DND-41 (cell line): Measurements from ENCODE around the gene TRMT61A.
A peak's percentile ranks its signal among the peaks of the same experiment; 100 is the strongest.

Experiments used
- ATAC-seq: fragments of 200-7000 bp; cut with Tn5 transposase; 3 replicates; pipeline ENCODE4 v1.9.1; 2021; ENCODE audit warnings: low read depth; ENCODE audit not compliant: insufficient read depth
- DNase-seq: peaks from one replicate; pipeline ENCODE4 v3.0.0-alpha.2; 2020
- H2AFZ ChIP-seq: 2 replicates; pipeline ENCODE4 v1.6.0; 2012; ENCODE audit warnings: low read depth, low read length
- H3K27ac ChIP-seq: 2 replicates; pipeline ENCODE4 v1.5.1; 2012; ENCODE audit warnings: low read length, inconsistent platforms
- H3K27me3 ChIP-seq: fragments of 200-600 bp; sonication (generic); 2 replicates; pipeline ENCODE4 v1.6.0; 2012; ENCODE audit warnings: low read length, mild to moderate bottlenecking, inconsistent platforms; ENCODE audit not compliant: insufficient read depth, poor library complexity
- H3K36me3 ChIP-seq: 2 replicates; pipeline ENCODE4 v1.5.1; 2012; ENCODE audit warnings: low read length, inconsistent platforms; ENCODE audit not compliant: insufficient read depth
- H3K4me1 ChIP-seq: 2 replicates; pipeline ENCODE4 v1.5.1; 2012; ENCODE audit warnings: mild to moderate bottlenecking, low read length; ENCODE audit not compliant: insufficient read depth
- H3K4me2 ChIP-seq: 2 replicates; pipeline ENCODE4 v1.6.0; 2012; ENCODE audit warnings: mild to moderate bottlenecking, moderate library complexity, low read length, inconsistent platforms; ENCODE audit not compliant: insufficient read depth
- H3K4me3 ChIP-seq, 2 experiments: fragments of 200-600 bp in 1 of 2; shearing (Covaris generic) in 1 of 2; 2 replicates each; pipeline ENCODE4 v1.5.1; 2012 to 2016; ENCODE audit warnings: inconsistent platforms in 2 of 2, low read length in 2 of 2, mild to moderate bottlenecking in 2 of 2, low read depth in 1 of 2, moderate library complexity in 1 of 2
- H3K79me2 ChIP-seq: 2 replicates; pipeline ENCODE4 v1.6.0; 2012; ENCODE audit warnings: low read length, inconsistent platforms; ENCODE audit not compliant: insufficient read depth
- H3K9ac ChIP-seq: 2 replicates; pipeline ENCODE4 v1.6.0; 2012; ENCODE audit warnings: low read depth, mild to moderate bottlenecking, inconsistent platforms, low read length, moderate library complexity
- H3K9me3 ChIP-seq: 2 replicates; pipeline ENCODE4 v1.5.1; 2012; ENCODE audit warnings: low read length, moderate library complexity, mild to moderate bottlenecking, inconsistent platforms; ENCODE audit not compliant: insufficient read depth, severe bottlenecking
- H4K20me1 ChIP-seq: 2 replicates; pipeline ENCODE4 v1.6.0; 2012; ENCODE audit warnings: low read length; ENCODE audit not compliant: insufficient read depth
- EZH2 ChIP-seq: IDR thresholded peaks from 3 replicates; pipeline ENCODE4 v1.6.1; 2012; ENCODE audit warnings: borderline replicate concordance, low read depth, mild to moderate bottlenecking, moderate library complexity, low read length, inconsistent platforms; ENCODE audit not compliant: severe bottlenecking
- TF ChIP-seq, protein P1 (sequence below): IDR thresholded peaks from 2 replicates; pipeline ENCODE4 v1.5.1; 2012; ENCODE audit warnings: borderline replicate concordance, low read length, moderate library complexity, mild to moderate bottlenecking; ENCODE audit not compliant: poor library complexity, severe bottlenecking; ENCODE audit errors: extremely low read depth

TRMT61A gene

DNA sequence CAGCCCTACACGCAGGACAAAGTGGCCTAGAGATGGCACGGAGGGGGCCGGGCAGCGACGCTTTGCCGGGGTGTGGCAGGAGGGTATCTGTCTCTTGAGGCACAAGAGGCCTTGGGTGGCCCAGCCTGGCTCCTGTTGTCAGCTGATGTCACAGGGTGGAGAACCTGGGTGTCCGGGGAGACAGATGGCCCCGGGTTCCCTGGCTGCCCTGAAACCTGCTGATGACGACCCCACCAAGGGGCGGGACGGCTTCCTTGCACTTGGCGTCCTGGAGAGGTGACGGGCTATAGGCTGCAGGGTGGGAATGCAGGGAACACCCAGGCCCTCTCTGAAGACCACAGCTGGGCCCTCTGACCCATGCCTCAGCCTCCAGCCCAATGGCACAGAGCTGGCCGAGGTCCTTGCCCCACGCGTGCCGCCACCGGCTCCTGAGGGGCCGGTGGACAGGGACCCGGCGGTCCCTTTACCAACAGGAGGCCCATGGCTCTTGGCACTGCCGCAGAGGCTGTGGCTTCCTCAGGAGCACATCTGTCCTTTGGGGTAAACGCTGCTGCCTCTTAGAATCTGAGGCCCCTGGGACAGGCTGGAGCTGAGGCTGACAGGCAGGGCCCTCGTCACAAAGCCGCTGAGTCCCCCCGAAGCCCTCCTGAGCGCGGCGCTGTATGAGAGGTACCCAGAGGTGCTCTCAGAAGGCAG, 16.4 kb downstream of the TRMT61A start:
- H3K36me3 ChIP-seq, result no peaks in the 10 kb centered on the region
- TF ChIP-seq, protein P1, sequence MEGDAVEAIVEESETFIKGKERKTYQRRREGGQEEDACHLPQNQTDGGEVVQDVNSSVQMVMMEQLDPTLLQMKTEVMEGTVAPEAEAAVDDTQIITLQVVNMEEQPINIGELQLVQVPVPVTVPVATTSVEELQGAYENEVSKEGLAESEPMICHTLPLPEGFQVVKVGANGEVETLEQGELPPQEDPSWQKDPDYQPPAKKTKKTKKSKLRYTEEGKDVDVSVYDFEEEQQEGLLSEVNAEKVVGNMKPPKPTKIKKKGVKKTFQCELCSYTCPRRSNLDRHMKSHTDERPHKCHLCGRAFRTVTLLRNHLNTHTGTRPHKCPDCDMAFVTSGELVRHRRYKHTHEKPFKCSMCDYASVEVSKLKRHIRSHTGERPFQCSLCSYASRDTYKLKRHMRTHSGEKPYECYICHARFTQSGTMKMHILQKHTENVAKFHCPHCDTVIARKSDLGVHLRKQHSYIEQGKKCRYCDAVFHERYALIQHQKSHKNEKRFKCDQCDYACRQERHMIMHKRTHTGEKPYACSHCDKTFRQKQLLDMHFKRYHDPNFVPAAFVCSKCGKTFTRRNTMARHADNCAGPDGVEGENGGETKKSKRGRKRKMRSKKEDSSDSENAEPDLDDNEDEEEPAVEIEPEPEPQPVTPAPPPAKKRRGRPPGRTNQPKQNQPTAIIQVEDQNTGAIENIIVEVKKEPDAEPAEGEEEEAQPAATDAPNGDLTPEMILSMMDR, result no peak
- no peak for TF ChIP-seq EZH2
- H3K4me1 ChIP-seq, result no peaks in the 10 kb centered on the region
- no peak overlapping the region for H3K4me2 ChIP-seq
- DNase-seq (no peak), ATAC-seq (no peak)
- no peaks in the 10 kb centered on the region for H3K27me3 ChIP-seq
- no peak overlapping the region for H3K27ac ChIP-seq
- no peak overlapping the region for H3K4me3 ChIP-seq
- H2AFZ ChIP-seq, result no peak overlapping the region
- H4K20me1 ChIP-seq, result peaks cover 53% of the 10 kb centered on the region
- no peaks in the 10 kb centered on the region for H3K9me3 ChIP-seq
- no peaks in the 10 kb centered on the region for H3K79me2 ChIP-seq
- no peak overlapping the region for H3K9ac ChIP-seq

DNA sequence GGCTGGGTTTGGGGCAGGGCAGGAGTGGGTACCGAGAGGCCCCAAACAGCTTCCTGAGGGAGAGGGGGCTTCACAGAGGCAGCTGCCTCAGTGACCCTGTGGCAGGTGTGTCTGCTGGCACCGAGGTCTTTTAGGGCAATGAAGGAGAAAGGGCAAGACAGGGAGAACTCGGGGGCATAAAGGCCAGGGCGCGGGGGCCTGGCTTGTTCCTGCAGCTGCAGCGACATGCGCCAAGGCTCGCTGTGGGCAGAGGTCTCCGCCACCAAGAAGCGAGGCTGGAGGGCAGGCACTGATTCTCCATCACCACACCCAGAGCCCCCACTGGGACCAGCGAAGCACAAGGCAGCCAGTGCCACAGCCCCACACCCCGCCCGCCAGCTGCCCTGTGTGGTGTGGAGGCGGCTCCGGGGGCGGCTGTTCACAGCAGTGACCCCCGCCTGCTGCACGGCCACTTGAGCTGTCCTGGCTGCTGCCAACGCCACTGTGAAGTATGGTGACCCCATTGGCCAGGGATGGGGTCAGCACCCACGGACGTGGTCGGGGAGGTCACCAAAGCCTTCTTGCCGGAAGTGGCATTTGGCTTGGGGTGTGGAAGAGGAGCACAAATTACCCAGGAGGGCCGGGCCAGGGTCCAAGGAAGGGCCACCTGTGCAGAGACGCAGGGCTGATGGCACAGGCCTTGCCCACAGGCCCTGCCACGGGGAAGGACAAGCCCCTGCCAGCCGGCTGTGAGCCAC, 17.1 kb downstream of the TRMT61A start:
- peaks cover 54% of the 10 kb centered on the region for H4K20me1 ChIP-seq
- no peak overlapping the region for H3K4me2 ChIP-seq
- TF ChIP-seq, protein P1, result no peak
- no peak for TF ChIP-seq EZH2
- no peak overlapping the region for H3K9ac ChIP-seq
- no peak for DNase-seq
- no peaks in the 10 kb centered on the region for H3K79me2 ChIP-seq
- H3K36me3 ChIP-seq, result no peaks in the 10 kb centered on the region
- H2AFZ ChIP-seq, result no peak overlapping the region
- no peak for ATAC-seq
- H3K9me3 ChIP-seq, result no peaks in the 10 kb centered on the region
- no peak overlapping the region for H3K27ac ChIP-seq
- no peak overlapping the region for H3K4me3 ChIP-seq
- H3K27me3 ChIP-seq, result no peaks in the 10 kb centered on the region
- H3K4me1 ChIP-seq, result no peaks in the 10 kb centered on the region

DNA sequence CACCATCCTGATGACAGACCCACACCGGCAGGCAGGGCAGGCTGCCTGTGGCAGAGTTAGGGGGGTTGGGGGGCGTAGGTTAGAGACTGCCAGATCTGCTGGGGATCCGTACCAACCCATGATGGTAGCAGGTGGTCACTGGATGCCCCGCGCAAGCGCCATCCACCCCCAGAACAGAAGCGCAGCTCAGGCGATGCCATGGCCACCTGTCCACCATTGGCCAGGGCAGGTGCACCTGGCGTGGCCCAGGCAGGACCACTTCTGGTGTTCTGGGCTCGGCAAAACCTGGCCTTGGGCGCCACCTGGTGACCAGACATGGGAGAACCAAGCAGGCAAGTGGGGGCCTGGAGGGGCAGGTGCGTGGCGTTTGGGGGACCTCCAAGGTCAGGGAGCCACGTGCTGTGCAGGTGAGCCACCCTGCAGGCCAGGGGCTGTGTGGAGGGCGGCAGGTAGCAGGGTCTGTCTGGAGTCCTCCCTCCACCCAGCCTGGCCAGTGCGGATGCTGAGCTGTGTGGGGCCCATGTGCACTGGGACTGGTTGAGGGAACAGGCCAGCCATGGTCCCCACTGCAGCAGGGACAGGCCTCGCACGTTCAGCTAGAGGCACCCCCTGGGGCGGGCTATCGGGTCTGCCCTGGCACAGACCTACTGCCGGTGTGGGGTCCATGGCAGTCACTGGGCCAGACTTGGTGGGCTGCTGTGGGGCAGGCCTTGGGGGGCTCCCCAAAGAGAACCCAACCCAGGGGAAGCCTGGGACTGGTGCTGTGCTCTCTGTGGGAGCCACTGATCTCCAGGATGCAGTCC, 17.9 kb downstream of the TRMT61A start:
- H3K27me3 ChIP-seq, result no peaks in the 10 kb centered on the region
- DNase-seq (peak; percentile 70), ATAC-seq (peak; percentile 81)
- TF ChIP-seq, protein P1, result peak; percentile 97
- no peak for TF ChIP-seq EZH2
- no peak overlapping the region for H3K4me3 ChIP-seq
- H3K9ac ChIP-seq, result no peak overlapping the region
- H4K20me1 ChIP-seq, result peaks cover 55% of the 10 kb centered on the region
- H3K4me2 ChIP-seq, result no peak overlapping the region
- H3K79me2 ChIP-seq, result no peaks in the 10 kb centered on the region
- no peaks in the 10 kb centered on the region; the same call in 1 of the 2 replicates for H3K36me3 ChIP-seq
- H3K27ac ChIP-seq, result no peak overlapping the region
- H2AFZ ChIP-seq, result no peak overlapping the region; the same call in 1 of the 2 replicates
- H3K4me1 ChIP-seq, result no peaks in the 10 kb centered on the region
- no peaks in the 10 kb centered on the region for H3K9me3 ChIP-seq
